Measurements from ENCODE around the gene COBL.

Gene COBL

DNA sequence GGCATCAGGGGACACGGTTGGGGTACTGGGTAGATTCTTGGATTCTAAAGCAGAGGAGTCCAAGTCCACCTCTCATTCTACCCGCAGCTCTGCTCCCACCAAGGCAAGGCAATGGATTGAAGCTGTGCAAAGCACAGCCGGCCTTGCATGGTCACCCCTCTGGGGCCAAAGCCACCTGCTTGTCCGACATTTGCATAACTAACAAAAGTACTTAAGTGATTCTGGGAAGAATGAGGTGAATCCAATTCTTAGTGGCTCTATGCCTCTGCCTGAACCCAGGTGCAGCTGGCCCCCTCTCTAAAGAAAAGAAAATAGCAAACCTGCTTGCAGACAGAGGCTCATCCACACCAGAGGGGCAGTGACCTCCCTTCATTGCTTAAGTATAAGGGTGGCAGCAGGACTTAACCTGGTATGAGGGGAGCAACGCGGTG lies 10.7 kb upstream of the COBL start:
- no peak for DNase-seq

DNA sequence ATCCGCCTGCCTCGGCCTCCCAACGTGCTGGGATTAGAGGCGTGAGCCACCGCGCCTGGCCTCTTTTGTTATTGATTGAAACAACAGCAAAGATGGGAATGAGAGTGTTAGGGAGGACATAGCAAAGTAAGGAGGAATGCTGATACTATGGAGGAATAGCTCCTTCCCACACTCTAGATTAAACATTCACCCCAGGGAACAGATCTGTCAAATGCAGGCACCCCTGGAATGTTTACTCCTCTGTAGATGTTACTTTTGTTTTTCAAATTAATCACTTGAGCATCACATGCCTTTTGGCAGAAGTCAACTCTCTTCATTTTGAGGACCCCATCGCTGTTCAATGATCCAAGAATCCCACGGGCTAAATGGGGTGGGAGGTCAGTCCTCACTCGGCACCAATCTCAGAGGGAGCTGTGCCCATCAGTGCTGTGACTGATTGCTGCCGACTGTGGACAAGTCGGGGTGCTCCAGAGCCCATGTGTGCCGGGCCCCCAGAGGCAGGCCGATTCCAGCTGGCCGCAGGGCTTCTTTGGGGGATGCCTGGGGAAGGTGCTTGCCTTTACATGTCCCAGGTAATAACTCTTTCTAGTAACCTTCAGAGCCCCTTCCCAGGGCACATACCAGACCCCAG lies 10.2 kb upstream of the COBL start:
- DNase-seq: no peak

DNA sequence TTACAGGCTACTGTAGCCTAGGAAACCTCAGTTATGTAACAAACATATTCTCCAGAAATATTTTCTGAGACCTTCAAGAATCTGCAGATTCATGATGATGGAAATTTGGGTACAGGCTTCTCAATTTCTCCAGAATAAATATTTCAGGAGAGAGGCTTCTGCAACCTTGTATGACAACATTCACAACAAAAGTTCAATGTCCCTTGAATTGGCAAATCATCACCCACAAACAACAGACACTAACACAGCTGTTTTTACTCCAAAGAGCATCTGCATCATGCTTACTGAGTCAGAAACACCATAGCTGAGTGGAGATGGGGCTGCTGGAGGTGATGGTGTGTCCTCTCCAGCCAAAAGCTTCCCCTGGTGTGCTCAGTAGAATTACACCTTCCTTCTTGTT lies 9.3 kb upstream of the COBL start:
- no peak for DNase-seq

DNA sequence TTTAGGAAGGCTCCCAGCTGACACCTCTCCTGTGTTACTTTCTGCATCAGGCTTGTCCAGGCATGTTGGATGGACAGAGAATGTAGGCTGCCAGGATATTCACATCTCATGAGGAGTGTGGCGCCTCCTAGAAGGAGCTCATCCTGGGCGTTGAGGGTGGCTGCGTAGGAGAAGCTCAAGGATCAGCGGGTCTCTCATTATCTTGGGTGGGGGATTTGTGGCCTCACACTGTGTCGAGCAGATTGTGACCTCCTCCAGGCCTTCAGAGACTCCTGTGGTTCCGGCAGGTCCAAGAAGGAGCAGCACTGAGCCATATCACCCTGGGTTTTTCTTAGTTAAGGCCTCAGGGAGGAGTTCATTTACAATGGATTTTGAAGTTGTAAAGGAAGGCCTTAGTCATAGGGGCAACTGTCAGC lies 8.7 kb upstream of the COBL start:
- DNase-seq: no peak

DNA sequence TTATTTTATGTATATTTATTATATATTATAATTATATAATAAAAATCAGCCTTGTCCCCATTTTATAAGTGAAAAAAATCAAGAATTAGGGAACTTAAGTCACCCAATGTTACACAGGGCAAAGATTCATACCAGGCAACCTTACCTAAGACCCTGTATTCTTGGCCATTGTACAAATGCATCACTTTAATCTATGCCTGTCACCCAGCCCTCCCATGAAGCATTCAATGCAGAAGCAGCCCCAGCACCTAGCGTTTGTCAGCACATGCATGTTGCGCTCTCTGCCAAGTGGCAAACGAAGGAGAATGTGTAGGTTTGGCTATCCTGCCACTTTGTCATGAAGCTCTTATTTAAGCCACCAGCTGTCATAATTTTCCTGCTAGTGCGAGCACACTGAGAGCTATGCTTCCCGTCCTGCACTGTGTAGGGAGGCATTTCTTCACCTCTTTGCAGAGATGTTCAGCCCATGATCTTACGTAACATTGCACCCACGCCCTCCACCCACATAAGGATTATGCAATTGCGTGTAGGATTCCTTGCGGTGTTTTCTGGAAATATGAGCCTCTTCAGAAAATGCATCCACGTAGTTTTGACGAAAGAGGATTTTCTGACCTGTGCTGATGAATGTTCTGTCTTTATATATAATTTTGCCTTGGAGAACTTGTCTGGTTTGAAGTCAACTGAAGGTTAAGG lies 7.7 kb upstream of the COBL start:
- no peak for DNase-seq

DNA sequence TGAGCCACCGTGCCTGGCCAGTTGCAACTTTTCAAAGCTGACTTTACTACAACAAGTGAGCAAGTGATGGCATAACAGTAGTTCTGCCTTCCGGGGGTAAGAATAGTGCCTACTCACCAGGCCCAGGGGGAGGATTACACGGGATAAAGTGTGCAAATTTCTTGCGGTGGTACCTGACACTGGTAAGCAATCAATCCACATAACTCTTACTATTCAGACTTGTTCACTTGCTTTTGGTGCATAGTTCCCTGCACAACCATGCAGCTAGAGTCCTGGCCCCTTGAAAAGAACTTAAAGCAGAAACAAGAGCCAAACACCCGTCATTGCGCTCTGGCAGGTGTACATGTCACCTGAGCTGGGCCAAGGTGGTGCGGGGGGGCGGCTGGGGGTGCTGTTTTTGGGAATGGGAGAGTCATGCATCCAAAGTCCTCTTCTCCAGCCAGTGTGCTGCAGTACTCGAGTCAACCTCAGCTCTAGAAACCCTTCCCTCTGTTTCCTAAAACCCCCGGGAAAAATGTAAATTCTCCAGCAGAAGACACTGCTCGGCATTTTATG lies 5.4 kb upstream of the COBL start:
- DNase-seq: no peak

DNA sequence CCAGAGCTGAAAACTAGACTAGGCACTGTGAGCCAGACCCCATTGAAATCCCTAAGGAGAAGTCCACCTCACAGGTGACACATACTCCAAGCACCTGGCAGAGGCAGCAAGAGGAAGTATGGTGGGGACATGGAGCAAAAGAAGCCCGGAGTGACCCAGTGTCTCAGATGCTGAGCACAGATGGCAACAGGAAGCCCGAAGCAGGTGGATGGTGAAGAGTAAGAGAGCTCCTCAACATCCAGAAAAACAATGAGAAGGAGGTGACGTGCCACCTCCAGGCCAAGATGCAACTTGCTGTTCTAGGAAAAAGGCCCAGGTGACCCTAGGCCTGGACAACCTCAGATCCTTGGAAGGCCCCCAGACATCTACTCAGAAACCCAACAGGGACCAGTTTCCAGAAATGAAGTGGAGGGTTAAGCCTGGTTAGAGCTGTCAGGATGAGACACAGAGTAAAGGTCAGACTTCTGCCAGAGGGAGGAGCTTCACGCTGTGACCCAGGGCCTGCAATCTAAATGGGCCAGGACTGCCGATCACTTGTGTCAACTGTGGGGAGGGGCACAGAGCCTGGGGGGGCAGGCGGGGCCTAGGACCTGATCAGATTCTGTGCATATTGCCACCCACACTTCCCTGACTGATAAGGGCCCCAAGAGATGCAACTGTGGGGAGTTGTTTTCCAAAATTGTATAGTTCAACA lies 2.4 kb upstream of the COBL start:
- DNase-seq: peak; percentile 82

DNA sequence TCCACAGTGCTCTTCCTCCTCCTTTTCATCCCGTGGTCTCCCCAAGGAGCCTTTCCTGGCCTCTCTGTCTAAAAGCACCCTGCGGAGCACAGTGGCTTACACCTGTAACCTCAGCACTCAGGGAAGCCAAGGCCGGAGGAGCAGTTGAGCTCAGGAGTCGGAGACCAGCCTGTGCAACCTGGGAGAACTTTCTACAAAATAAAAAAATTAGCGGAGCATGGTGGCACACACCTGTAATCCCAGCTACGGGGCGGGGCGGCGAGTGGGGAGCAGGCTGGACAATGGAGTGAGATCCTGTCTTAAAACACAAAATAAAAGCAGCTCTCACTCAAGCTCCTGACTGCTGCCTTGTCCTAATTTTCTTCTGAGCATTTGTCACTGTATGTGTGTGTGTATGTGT lies 1.4 kb upstream of the COBL start:
- DNase-seq: peak; percentile 35

DNA sequence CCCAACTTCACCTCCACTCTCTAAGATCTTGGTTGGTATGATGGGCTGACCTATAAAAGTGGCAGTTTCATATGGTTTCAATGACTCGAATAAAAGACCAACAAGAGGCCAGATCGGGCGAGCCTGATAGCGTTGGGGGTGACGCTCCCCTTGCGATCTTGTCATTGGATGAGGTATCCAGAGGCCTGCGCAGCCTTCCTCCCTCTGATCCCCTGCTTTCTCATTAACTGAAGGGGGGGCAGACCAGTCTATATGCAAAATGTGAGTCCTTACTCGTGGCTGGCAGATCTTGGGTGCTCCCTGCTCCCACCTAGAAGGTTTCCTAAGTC lies 937 bp upstream of the COBL start:
- DNase-seq: no peak

DNA sequence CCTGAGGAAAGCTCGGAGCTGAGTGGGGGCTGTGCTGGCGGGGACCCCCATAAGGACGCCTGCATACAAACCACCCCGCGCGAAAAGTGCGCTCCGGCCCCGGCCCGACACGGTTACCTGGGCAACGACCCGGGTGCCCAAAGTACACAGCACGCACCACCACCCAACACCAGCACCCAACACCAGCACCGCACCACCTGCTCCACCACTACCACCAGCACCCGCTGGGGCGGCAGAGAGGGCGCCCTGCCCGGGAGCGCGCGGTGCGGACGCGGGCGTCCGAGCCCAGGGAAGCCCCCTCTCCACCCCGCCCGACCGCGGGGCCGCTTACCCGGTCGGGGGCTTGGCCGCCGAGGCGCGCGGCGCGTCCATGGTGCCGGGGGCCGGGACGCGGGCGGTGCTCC lies 345 bp downstream of the COBL start:
- peak; percentile 91 for DNase-seq

DNA sequence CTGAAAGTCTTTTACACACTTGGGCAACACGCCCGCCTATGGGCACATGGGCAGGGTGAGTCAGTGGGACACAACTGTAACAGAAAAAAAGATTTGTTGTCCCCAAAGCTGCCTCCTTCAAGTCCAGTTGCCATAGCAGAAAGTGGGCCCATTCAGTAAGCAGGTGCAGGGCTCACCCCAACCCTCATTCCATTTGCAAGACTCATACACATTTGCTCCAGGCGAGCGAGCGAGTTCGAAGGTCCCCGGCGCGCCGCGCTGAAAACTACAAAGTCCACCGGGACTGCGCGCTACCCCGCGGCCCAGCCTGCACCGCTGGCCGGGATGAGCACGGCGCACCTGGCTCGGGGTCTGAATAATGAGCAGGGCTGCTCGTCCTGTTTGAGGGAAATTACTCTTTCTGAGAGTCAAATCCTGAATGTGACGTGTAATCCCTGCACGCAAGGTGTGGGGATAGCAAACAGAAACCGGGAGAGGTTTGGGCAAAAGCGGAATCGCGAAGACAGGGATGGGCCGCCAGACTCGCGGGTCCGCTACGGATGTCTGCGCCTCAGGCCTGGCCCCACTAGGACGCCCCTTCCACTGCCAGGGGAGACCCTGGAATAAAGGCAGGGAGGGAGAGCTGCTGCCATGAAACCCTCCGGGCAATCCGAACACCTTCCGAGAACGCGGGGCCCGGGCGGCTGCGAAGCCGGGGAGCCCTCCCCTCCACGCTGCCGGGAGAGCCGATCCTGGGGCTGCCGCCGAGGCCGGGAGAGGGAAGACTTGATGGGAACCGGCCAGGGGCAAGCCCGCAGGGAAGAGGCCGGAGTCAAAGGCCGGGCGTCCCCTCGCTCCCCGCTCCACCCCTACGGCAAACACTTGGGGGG lies 982 bp downstream of the COBL start:
- DNase-seq: peak; percentile 79

DNA sequence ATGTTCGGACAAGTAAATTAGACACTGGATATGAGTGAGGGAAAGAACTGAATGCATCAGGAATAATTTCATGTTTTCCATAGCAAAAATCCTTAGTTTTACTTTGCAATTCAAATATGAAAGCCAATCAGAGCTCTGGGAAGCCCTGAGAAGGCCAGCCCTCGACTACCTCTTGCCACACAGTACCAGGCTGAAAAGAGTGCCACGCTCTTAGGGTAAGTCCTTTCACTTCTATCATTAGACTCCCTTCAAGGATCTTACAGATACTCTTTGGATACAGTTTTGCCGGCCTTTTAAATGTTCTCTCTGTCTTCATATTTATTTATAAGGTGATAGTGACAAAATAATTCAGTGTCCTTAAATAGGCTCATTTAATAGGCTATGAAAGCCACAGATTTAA lies 1.9 kb downstream of the COBL start:
- peak; percentile 30 for DNase-seq

DNA sequence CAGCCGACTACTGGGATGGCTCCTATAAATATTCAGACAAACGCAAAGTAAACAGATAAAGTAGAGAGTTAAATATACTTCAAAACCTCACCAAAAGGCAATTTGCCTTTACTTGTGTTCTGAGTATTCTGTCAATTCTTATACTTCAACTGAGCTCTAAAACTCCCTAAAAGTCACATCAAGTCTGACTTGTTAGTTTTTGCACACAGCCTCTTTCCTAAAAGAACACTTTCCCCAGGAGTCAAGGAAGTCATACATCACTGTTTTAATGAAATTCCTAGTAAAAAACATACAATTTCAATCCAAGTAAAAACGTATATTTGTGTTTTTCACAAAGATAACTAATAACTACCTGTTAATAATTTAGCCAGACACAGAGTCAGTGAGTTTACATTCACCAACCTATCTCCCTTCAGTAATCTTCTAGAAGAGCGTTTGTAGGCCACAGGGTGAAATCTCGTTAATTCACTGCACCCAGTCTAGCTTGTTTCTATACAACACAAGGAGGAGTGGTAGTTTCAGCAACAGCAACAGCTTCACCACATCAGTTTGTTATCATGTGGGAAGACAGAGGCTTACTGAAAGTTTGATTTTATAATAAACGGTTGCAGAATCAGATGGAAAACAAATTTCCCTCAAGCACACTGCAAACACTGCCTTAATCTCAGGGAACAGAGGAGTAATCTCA lies 2.7 kb downstream of the COBL start:
- DNase-seq: no peak

DNA sequence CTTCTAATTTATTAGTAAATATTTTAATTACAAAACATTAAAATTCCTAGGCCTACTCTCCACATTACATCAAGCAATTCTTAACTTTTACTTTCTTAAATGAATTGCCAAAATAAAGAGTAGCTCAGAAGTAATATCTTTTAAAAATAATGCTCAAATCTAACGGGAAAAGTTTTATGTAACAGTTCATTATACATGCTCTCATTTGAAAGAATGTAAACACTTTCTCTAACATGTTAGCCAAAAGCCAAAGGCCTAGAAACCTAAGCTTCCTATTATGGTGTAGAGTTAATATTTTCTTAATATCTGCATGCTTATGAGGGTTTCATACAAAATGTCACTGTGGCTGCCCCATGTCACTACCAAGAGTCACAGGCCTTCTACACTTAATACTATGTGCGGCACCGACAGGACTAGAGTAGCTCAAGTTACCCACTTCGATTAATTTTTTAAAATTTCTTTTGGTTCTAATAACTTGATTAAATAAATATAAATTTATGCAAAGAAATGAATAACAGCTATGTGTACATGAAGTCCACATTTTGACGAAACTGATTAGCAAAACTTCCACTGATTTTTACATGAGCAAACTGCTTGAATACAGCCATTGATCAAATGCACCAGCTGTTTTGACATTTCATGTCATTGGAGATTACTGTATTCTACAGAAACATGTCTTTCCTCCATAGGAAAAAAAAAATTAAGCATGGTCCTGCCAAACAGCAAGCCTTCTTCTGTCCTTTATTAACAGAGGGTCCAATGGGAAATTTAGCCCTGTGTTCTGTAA lies 3.5 kb downstream of the COBL start:
- DNase-seq: no peak

DNA sequence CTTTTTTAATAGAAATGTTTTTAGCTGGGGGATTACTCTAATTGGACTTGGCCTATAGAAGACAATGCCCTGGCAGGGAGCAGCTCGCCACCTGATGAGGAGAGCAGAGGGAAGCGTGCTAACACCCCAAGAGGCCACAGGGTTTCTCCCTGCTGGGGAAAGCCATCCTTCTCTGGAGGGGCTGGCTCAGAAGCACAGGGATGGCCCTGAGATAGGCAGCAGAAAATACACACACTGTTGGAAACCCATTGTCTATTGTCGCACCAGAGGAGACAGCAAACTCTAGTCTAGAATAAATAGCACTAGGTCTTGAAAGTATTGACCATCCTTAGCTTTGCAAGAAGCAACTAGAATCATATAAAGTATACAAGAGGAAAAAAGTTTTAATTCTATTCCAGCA lies 5.4 kb downstream of the COBL start:
- no peak for DNase-seq

DNA sequence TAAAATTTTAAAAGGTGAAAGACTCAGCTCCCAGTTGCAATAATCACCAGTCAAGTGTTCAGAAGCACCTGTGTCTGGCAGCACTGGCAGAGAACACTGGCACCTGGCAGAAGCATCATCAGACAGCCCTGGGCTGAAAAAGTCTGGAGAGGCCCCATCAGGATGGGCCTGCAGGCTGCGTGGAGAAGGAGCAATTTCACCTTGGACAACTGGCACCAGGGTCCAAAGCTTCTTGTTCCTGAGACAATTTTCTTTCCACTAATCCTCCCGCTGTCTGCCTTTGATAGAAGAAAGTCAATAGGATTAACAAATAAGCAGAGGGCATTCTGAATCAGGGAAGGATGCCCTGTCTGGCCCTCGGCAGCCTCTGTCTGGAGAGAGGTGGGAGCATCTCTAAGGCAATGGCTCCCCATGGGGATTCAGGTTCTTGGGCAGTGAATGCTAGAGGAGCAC lies 6.5 kb downstream of the COBL start:
- no peak for DNase-seq

DNA sequence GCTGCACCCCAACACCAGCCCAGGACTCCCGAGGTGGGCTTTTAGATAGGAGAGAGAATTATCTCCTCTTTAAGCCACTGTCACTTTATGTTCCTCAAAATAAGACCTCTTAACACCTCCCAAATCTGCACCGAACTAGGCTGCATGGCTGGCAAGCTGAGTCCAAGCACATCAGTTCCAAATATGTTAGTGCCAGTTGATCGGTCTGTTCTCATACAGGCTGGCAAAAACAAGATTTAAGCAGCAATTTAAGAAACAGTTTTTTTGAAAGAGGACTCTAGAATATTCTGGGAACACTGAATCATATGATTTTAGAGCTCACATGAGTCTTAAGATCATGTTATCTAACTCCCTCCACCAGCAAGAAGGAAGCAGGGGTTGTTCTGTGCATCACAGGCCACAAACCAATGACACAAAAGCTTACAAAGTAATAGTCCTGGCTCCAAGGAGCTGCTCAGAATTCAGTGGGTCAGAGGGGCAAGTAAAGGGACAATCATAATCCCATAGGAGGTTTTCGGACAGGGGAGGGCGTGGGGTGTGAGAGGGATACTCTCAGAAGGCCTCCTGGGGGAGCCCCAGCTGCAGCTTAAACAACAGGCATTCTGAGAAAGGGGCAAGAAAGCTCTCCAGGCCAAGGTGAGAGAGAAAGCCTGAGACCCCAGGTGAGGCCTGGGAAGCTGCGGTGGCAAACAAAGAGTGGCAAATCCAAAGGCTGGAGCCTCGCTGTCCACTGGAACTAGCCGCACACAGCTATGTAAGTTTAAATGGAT lies 7.1 kb downstream of the COBL start:
- DNase-seq: no peak

DNA sequence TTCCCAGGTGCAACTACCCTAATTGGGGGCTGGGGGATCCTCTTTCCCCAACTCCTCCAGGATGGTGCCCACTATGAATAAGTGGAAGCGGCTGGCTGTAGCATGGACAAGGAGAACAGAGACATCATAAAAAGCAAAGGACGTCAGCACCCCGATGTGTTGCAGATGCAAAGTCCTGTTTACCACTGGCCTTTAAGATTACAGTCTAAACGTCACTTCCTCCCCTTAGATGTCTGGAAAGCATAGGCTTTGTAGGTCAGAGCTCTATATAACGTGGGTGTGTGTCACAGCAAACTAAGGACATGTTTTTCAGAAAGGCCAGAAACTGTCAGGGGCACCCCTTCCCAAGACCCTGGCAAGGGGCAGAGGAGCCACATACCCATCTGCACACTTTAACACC lies 7.9 kb downstream of the COBL start:
- DNase-seq: no peak

DNA sequence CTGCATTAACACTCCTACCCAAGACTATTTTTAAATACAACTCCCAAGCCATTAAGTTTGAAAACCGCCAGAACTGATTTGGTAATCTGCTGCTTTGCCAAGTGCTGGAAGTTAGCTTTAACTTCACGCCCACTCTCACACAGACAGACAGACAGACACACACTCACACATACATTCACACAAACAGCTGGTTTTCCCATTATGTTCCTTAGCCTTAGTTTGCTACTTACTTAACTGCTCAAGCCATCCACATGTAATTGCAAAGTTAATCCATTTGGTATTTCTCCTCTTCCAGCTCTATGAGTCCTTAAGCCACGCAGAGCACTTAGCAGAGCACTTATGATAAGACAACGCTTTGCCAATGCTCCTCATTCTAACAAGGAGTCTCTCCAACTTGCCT lies 8.3 kb downstream of the COBL start:
- DNase-seq: no peak

DNA sequence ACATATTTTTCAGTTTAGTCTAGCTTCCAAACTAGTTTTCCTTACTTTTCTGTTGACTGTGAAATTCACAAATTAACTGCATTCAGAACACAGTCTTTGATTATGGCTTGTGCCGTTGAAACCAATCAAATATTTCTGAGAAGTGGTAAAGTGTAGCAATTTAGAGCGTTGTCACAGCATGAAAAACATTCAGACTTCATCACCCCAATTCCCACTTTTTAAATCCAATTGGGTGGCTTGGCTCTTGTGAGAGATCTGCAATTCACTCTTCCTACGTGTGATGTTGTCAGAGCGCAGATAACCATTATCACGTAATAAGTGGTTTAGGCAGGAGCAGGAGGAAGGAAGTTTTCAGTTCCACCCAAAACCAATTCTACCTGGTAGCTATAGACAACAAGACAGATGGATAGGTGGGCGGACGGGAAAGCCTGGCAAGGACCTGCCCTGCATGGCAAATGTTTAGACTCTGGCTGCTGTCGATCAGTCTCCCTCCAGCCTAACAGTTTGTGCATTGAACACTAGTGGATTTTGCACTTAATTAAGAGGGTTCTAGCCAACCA lies 8.9 kb downstream of the COBL start:
- no peak for DNase-seq

DNA sequence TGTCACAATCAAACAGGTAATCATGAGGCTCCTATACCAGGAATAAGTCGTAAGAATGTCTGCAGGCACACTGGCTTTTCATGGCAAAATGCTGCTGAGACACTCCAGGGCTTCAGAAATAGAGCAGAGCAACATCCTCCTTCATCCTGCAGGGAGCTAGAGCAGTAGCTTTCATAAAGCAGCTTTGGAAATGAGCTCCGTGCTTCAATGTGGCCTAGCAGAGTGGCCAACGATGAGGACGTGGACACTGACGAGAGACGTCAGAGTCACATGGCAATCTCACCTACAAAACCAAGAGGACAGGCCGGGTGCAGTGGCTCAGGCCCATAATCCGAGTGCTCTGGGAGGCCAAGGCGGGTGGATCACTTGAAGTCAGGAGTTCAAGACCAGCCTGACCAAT lies 9.8 kb downstream of the COBL start:
- DNase-seq: no peak
